K562 (cell line): ENCODE results near the gene S100P. TPM values are rescaled to one million over a fixed set of nuclear protein-coding genes. Genes with fewer than 3 reads are reported as not detected.

ENCODE experiments used
- BDP1 ChIP-seq: IDR thresholded peaks from 3 replicates; pipeline ENCODE4 v1.6.1; 2011; ENCODE audit not compliant: insufficient read length, insufficient read depth
- CREBBP ChIP-seq: IDR thresholded peaks from one replicate; pipeline ENCODE4 v1.6.1; 2012; ENCODE audit warnings: low read depth, mild to moderate bottlenecking, control low read depth, inconsistent platforms, low read length
- DPF2 ChIP-seq: fragments of 450-650 bp; IDR thresholded peaks from 2 replicates; pipeline ENCODE4 v1.6.1; 2016
- EHMT2 ChIP-seq: fragments of 450-650 bp; IDR thresholded peaks from 2 replicates; pipeline ENCODE4 v1.6.1; 2018; ENCODE audit warnings: antibody characterized with exemption
- FOS ChIP-seq: IDR thresholded peaks from 3 replicates; pipeline ENCODE4 v1.6.1; 2011; ENCODE audit not compliant: insufficient read length; ENCODE audit errors: extremely low read depth
- IFI16 ChIP-seq: fragments of 250-450 bp; sonication (Bioruptor Pico); IDR thresholded peaks from 2 replicates; pipeline ENCODE4 v2.1.2; 2022; ENCODE audit warnings: mild to moderate bottlenecking, inconsistent platforms
- NCOA6 ChIP-seq: fragments of 450-650 bp; IDR thresholded peaks from 2 replicates; pipeline ENCODE4 v1.6.1; 2017; ENCODE audit warnings: mild to moderate bottlenecking
- SUPT5H ChIP-seq: fragments of 450-650 bp; IDR thresholded peaks from 2 replicates; pipeline ENCODE4 v1.6.1; 2016
- TBP ChIP-seq: optimal IDR thresholded peaks from 2 replicates; pipeline ENCODE3; 2011; ENCODE audit warnings: low read depth, low read length, improper control_type of control experiment
- TCF7L2 ChIP-seq: fragments of 150-350 bp; IDR thresholded peaks from 2 replicates; pipeline ENCODE4 v1.6.1; 2016; ENCODE audit warnings: low read depth, mild to moderate bottlenecking, low read length, moderate library complexity
- polyA plus RNA-seq, 8 experiments: library from polyadenylated mRNA; depleted of rRNA in 4 of 8; stranded (reverse) in 5 of 8; unstranded in 3 of 8; fragments of >200 nt; fragmentation: Nextera tagmentation in 2 of 8; fragmentation: Illumina TruSeq in 1 of 8; extraction: Ambion mirVana in 2 of 8; extraction: Trizol in 1 of 8; gene quantifications; 2 replicates each; pipeline versions ENCODE4 v1.2.1 to v1.2.3, GENCODE V29; 2011 to 2014; ENCODE audit warnings: inconsistent platforms in 1 of 8, missing spikeins in 1 of 8
- total RNA-seq, 7 experiments: library from RNA; depleted of rRNA in 6 of 7; stranded (reverse); fragments of >200 nt in 6 of 7; fragmentation: Illumina TruSeq in 2 of 7; extraction: Trizol in 2 of 7; gene quantifications; 2 replicates each; pipeline versions ENCODE4 v1.2.1 to v1.2.3, GENCODE V29; 2011 to 2021; ENCODE audit warnings: low replicate concordance in 1 of 7
- TF ChIP-seq, protein P1 (sequence below): fragments of 450-650 bp; IDR thresholded peaks from 2 replicates; pipeline ENCODE4 v1.6.1; 2017; ENCODE audit warnings: antibody characterized with exemption
- TF ChIP-seq, protein P2 (sequence below): sonication (generic); formaldehyde crosslinking; IDR thresholded peaks from 2 replicates; pipeline ENCODE4 v1.8.1; 2023; ENCODE audit warnings: mild to moderate bottlenecking, missing genetic modification reagents
- TF ChIP-seq, protein P3 (sequence below): sonication (generic); formaldehyde crosslinking; IDR thresholded peaks from 2 replicates; pipeline ENCODE4 v1.8.1; 2023; ENCODE audit warnings: mild to moderate bottlenecking, missing genetic modification reagents, moderate library complexity
- TF ChIP-seq, protein P4 (sequence below): fragments of 250-450 bp; sonication (Bioruptor Pico); IDR thresholded peaks from 2 replicates; pipeline ENCODE4 v1.8.0; 2021; ENCODE audit warnings: moderate library complexity, mild to moderate bottlenecking, inconsistent platforms
- TF ChIP-seq, protein P5 (sequence below): fragments of 250-450 bp; sonication (Bioruptor Pico); IDR thresholded peaks from 2 replicates; pipeline ENCODE4 v1.5.0; 2022; ENCODE audit warnings: mild to moderate bottlenecking
- TF ChIP-seq, protein P6 (sequence below): fragments of 200-800 bp; sonication (Bioruptor generic); IDR thresholded peaks from 2 replicates; pipeline ENCODE4 v1.6.1; 2017; ENCODE audit warnings: missing genetic modification characterization, missing compliant biosample characterization

Gene S100P
- total and polyA plus RNA-seq, 9 of the 15 experiments (the other 6 are each of a cell fraction or from before 2014, with no cell fraction given): 4.1 to 23.8 (median 7.5) TPM

DNA sequence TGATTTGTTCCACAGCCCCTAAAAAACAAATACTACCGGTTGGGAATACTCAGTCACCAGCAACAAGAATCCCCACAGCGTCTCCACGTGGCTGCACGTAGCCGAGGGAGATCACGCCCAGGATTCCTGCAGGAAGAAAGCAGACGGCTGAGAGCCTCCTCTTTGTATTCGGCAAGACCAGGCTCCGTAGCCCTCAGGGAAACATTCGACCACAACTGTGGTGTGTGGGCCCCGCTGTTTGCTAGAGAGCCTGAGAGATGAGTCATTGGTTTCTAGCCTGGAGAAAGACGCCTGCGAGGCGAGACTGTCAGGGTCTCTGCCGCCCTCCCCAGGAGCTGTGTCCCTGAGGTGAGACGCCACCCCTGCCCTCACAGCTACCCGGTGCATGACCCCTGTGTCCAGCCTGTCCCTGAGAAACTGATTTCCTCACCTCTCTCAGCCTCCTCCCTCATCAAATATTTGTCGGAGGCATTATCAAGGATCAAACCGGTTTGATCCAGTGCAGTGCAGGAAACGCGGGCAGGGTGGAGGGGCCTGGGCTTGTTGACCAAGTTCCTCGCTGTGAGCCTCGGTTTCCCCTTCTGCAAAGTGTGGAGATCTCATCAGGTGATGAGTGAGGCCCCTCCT is 4.7 kb upstream of the S100P start (continued):
- TF ChIP-seq, protein P1, sequence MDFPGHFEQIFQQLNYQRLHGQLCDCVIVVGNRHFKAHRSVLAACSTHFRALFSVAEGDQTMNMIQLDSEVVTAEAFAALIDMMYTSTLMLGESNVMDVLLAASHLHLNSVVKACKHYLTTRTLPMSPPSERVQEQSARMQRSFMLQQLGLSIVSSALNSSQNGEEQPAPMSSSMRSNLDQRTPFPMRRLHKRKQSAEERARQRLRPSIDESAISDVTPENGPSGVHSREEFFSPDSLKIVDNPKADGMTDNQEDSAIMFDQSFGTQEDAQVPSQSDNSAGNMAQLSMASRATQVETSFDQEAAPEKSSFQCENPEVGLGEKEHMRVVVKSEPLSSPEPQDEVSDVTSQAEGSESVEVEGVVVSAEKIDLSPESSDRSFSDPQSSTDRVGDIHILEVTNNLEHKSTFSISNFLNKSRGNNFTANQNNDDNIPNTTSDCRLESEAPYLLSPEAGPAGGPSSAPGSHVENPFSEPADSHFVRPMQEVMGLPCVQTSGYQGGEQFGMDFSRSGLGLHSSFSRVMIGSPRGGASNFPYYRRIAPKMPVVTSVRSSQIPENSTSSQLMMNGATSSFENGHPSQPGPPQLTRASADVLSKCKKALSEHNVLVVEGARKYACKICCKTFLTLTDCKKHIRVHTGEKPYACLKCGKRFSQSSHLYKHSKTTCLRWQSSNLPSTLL: no peak
- TF ChIP-seq TCF7L2 (no peak), SUPT5H (no peak), NCOA6 (no peak), BDP1 (no peak), CREBBP (no peak), FOS (no peak), IFI16 (no peak), EHMT2 (no peak), DPF2 (peak; percentile 77), TBP (peak; percentile 39)
- TF ChIP-seq, protein P2, sequence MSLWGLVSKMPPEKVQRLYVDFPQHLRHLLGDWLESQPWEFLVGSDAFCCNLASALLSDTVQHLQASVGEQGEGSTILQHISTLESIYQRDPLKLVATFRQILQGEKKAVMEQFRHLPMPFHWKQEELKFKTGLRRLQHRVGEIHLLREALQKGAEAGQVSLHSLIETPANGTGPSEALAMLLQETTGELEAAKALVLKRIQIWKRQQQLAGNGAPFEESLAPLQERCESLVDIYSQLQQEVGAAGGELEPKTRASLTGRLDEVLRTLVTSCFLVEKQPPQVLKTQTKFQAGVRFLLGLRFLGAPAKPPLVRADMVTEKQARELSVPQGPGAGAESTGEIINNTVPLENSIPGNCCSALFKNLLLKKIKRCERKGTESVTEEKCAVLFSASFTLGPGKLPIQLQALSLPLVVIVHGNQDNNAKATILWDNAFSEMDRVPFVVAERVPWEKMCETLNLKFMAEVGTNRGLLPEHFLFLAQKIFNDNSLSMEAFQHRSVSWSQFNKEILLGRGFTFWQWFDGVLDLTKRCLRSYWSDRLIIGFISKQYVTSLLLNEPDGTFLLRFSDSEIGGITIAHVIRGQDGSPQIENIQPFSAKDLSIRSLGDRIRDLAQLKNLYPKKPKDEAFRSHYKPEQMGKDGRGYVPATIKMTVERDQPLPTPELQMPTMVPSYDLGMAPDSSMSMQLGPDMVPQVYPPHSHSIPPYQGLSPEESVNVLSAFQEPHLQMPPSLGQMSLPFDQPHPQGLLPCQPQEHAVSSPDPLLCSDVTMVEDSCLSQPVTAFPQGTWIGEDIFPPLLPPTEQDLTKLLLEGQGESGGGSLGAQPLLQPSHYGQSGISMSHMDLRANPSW: no peak
- TF ChIP-seq, protein P3, sequence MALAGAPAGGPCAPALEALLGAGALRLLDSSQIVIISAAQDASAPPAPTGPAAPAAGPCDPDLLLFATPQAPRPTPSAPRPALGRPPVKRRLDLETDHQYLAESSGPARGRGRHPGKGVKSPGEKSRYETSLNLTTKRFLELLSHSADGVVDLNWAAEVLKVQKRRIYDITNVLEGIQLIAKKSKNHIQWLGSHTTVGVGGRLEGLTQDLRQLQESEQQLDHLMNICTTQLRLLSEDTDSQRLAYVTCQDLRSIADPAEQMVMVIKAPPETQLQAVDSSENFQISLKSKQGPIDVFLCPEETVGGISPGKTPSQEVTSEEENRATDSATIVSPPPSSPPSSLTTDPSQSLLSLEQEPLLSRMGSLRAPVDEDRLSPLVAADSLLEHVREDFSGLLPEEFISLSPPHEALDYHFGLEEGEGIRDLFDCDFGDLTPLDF: 0 out of 2 replicates have a peak, but pooled peaks have one; percentile 29
- TF ChIP-seq, protein P4, sequence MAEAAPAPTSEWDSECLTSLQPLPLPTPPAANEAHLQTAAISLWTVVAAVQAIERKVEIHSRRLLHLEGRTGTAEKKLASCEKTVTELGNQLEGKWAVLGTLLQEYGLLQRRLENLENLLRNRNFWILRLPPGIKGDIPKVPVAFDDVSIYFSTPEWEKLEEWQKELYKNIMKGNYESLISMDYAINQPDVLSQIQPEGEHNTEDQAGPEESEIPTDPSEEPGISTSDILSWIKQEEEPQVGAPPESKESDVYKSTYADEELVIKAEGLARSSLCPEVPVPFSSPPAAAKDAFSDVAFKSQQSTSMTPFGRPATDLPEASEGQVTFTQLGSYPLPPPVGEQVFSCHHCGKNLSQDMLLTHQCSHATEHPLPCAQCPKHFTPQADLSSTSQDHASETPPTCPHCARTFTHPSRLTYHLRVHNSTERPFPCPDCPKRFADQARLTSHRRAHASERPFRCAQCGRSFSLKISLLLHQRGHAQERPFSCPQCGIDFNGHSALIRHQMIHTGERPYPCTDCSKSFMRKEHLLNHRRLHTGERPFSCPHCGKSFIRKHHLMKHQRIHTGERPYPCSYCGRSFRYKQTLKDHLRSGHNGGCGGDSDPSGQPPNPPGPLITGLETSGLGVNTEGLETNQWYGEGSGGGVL (CRISPR knock-in tag): no peak
- TF ChIP-seq, protein P5, sequence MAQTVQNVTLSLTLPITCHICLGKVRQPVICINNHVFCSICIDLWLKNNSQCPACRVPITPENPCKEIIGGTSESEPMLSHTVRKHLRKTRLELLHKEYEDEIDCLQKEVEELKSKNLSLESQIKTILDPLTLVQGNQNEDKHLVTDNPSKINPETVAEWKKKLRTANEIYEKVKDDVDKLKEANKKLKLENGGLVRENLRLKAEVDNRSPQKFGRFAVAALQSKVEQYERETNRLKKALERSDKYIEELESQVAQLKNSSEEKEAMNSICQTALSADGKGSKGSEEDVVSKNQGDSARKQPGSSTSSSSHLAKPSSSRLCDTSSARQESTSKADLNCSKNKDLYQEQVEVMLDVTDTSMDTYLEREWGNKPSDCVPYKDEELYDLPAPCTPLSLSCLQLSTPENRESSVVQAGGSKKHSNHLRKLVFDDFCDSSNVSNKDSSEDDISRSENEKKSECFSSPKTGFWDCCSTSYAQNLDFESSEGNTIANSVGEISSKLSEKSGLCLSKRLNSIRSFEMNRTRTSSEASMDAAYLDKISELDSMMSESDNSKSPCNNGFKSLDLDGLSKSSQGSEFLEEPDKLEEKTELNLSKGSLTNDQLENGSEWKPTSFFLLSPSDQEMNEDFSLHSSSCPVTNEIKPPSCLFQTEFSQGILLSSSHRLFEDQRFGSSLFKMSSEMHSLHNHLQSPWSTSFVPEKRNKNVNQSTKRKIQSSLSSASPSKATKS (CRISPR knock-in tag): no peak
- TF ChIP-seq, protein P6, sequence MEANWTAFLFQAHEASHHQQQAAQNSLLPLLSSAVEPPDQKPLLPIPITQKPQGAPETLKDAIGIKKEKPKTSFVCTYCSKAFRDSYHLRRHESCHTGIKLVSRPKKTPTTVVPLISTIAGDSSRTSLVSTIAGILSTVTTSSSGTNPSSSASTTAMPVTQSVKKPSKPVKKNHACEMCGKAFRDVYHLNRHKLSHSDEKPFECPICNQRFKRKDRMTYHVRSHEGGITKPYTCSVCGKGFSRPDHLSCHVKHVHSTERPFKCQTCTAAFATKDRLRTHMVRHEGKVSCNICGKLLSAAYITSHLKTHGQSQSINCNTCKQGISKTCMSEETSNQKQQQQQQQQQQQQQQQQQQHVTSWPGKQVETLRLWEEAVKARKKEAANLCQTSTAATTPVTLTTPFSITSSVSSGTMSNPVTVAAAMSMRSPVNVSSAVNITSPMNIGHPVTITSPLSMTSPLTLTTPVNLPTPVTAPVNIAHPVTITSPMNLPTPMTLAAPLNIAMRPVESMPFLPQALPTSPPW (CRISPR knock-in tag): peak; percentile 46
